ENCODE results near the gene STIL.

The STIL gene

DNA sequence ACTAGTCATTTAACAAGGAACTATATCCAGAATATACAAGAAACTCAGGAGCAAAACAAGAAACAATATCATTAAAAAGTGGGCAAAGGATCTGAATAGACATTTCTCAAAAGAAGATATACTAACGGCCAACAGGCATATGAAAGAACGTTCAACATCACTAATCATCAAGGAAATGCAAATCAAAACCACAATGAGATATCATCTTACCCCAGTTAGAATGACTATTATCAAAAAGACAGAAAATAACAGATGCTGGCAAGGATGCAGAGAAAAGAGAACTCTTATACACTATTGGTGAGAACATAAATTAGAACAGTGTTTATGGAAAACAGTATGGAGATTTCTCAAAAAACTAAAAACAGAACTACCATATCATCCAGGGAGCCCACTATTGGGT lies 110.4 kb downstream of the STIL start:
- in situ Hi-C loops (cut with HindIII; ENCODE audit: low sequenced_read_pairs), result loop anchor here (5.0 kb wide), 1 partner anchor 44 kb away; no protein-coding TSS in a partner anchor

DNA sequence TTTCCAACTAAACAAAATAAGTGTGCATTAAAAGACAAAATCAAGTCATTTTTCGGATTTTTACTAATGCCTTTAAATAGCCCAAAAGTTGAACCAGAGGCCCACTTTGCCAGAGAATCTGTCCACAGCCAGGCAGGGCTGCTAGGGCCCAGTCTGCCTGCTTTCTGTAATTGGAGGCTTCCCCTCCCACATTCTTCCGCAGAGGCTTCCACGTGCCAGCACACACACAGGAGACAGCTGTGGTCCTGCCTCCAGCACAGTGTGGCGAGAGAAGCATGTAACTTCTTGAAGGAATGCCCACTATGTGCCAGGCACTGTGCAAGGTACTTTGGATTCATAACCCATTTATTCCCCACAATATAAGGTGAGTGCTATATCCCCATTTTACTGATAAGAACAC lies 112.8 kb downstream of the STIL start:
- in situ Hi-C loops (cut with HindIII; ENCODE audit: low sequenced_read_pairs), result loop anchor here (5.0 kb wide), 1 partner anchor 46 kb away; no protein-coding TSS in a partner anchor
